Astrocyte (in vitro differentiated cells and primary cell): ENCODE measurements around the gene SLC23A3. TPM values are rescaled to one million over a fixed set of nuclear protein-coding genes. Genes with fewer than 3 reads are reported as not detected.

Source experiments
- DNase-seq: peaks from one replicate; pipeline ENCODE4 v3.0.0-alpha.2; 2010; ENCODE audit warnings: low read depth
- FAIRE-seq: peaks from 2 replicates; lab custom pipeline; 2011; peaks lifted over from hg19 to GRCh38; lab: Jason Lieb, UNC
- H2AFZ ChIP-seq: 2 replicates; pipeline ENCODE4 v1.6.0; 2012; ENCODE audit warnings: low read depth, low read length, inconsistent platforms
- H3K27ac ChIP-seq: 2 replicates; pipeline ENCODE4 v1.5.1; 2011; ENCODE audit warnings: low read depth, low read length, inconsistent platforms
- H3K27me3 ChIP-seq: 2 replicates; pipeline ENCODE4 v1.6.0; 2011; ENCODE audit warnings: low read length, inconsistent platforms; ENCODE audit not compliant: insufficient read depth
- H3K36me3 ChIP-seq: 2 replicates; pipeline ENCODE4 v1.5.1; 2011; ENCODE audit warnings: low read length, inconsistent platforms; ENCODE audit not compliant: insufficient read depth
- H3K4me1 ChIP-seq: 2 replicates; pipeline ENCODE4 v1.5.1; 2011; ENCODE audit warnings: low read length, inconsistent platforms; ENCODE audit not compliant: insufficient read depth
- H3K4me2 ChIP-seq: 2 replicates; pipeline ENCODE4 v1.6.0; 2012; ENCODE audit warnings: low read length, inconsistent platforms
- H3K4me3 ChIP-seq: 2 replicates; pipeline ENCODE4 v1.5.1; 2011; ENCODE audit warnings: low read depth, mild to moderate bottlenecking, low read length, inconsistent platforms; ENCODE audit not compliant: insufficient read depth
- H3K79me2 ChIP-seq: 2 replicates; pipeline ENCODE4 v1.6.0; 2012; ENCODE audit warnings: mild to moderate bottlenecking, low read length, inconsistent platforms; ENCODE audit not compliant: insufficient read depth
- H3K9ac ChIP-seq: 2 replicates; pipeline ENCODE4 v1.6.0; 2012; ENCODE audit warnings: mild to moderate bottlenecking, low read length, inconsistent platforms
- H3K9me3 ChIP-seq: 2 replicates; pipeline ENCODE4 v1.5.1; 2012; ENCODE audit warnings: low read depth, mild to moderate bottlenecking, low read length, inconsistent platforms; ENCODE audit not compliant: insufficient read depth
- H4K20me1 ChIP-seq: 2 replicates; pipeline ENCODE4 v1.6.0; 2012; ENCODE audit warnings: low read length, inconsistent platforms; ENCODE audit not compliant: insufficient read depth
- H3K27ac Mint-ChIP-seq: one replicate; pipeline ENCODE4 v1.8.0; 2021; ENCODE audit warnings: mild to moderate bottlenecking, mixed read lengths; ENCODE audit not compliant: unreplicated experiment
- H3K27me3 Mint-ChIP-seq: one replicate; pipeline ENCODE4 v1.8.0; 2021; ENCODE audit warnings: low read depth, mixed read lengths; ENCODE audit not compliant: unreplicated experiment
- H3K36me3 Mint-ChIP-seq: one replicate; pipeline ENCODE4 v1.8.0; 2021; ENCODE audit warnings: low read depth, mixed read lengths; ENCODE audit not compliant: unreplicated experiment
- H3K4me1 Mint-ChIP-seq: one replicate; pipeline ENCODE4 v1.8.0; 2021; ENCODE audit warnings: low read depth, mixed read lengths; ENCODE audit not compliant: unreplicated experiment
- H3K4me3 Mint-ChIP-seq: one replicate; pipeline ENCODE4 v1.8.0; 2021; ENCODE audit warnings: mild to moderate bottlenecking, moderate library complexity, mixed read lengths; ENCODE audit not compliant: unreplicated experiment
- H3K9me3 Mint-ChIP-seq: one replicate; pipeline ENCODE4 v1.8.0; 2021; ENCODE audit warnings: mild to moderate bottlenecking, mixed read lengths; ENCODE audit not compliant: unreplicated experiment
- CTCF ChIP-seq: IDR thresholded peaks from 2 replicates; pipeline ENCODE4 v1.5.1; 2011; ENCODE audit warnings: low read depth, mild to moderate bottlenecking, inconsistent platforms, low read length, moderate library complexity; ENCODE audit not compliant: insufficient read depth
- EZH2 ChIP-seq: IDR thresholded peaks from 2 replicates; pipeline ENCODE4 v1.6.1; 2012; ENCODE audit warnings: mild to moderate bottlenecking, low read length, inconsistent platforms; ENCODE audit not compliant: insufficient read depth
- total RNA-seq: library from RNA; stranded (reverse); gene quantifications from 2 replicates; pipeline ENCODE4 v1.2.1, GENCODE V29; 2021

The SLC23A3 gene
- total RNA-seq, 1 donor from 2014 or later, result 1.2 TPM

- no peaks in the 10 kb centered on the region for H3K9me3 ChIP-seq
- Mint-ChIP-seq H3K27me3 (no peaks in the 10 kb centered on the region), H3K4me3 (peak within 1 kb of the TSS; percentile 90), H3K9me3 (peaks cover 1% of the 10 kb centered on the region), H3K4me1 (peaks cover 14% of the 10 kb centered on the region), H3K36me3 (peaks cover 19% of the 10 kb centered on the region), H3K27ac (peak within 1 kb of the TSS; percentile 92)
- H2AFZ ChIP-seq, result peak within 1 kb of the TSS; percentile 87
- DNase-seq (peak; percentile 47), FAIRE-seq (no peak)
- H3K79me2 ChIP-seq, result peaks cover 43% of the 10 kb centered on the region
- H3K36me3 ChIP-seq, result peaks cover 13% of the 10 kb centered on the region
- peak within 1 kb of the TSS; percentile 94 for H3K27ac ChIP-seq
- peaks cover 32% of the 10 kb centered on the region for H4K20me1 ChIP-seq
- H3K4me3 ChIP-seq, result peak within 1 kb of the TSS; percentile 71
- H3K4me2 ChIP-seq, result peak within 1 kb of the TSS; percentile 96
- TF ChIP-seq EZH2 (no peak), CTCF (no peak)
- no peaks in the 10 kb centered on the region for H3K27me3 ChIP-seq
- H3K9ac ChIP-seq, result peak within 1 kb of the TSS; percentile 87
- H3K4me1 ChIP-seq, result peaks cover 23% of the 10 kb centered on the region
These were observed 7.2 kb upstream of the SLC23A3 start, which contains the start of gene CNPPD1 for GRCh38 chr2:219176818-219177551. Gene CNPPD1 (minus strand): TSS chr2:219176925. CDS start chr2:219176828, 97 bp downstream.

DNA sequence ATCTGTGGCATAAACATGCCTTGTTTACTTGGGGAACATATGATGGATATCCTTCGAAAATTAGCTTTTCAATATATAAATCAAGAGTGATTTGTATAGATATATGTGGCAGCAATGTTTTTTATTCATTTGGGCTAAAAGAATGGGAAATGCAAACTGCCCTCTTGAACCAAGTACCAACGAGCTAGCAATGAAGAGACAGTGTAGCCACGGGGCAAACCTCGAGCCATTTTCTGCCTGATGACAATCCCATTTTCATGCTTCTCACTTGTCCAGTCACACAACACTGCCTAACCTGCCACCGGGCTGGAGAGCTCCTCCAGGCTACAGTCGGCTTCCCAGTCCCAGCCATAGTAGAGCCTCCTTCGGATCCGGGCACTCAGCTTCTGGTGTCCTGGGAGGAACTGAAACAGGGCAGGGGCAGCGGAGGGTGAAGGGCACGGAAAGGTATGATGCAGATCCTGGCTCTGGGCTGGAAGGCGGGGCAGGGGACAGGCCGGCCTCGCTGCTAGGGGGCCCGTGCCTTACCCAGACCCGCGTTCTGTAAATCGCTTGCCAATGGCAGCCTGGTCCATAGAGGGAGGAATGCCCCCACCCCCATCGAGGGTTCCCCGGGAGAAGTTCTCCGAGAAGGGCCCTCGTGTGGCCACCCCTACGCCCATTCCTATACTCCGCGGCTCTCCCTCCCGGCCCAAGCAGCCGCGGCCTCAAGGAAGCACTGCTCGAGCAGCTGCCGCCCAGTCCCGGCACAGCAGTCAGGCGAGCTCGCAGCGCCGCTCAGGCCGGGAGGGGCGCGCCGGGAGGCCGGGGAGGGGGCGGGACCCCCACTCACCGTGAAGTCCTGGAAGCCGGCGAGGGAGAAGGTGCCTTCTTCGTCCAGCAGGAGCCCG is 6.3 kb upstream of the SLC23A3 start:
- H3K36me3 ChIP-seq, result peaks cover 7% of the 10 kb centered on the region
- TF ChIP-seq EZH2, result no peak
- no peak for TF ChIP-seq CTCF
- H3K9ac ChIP-seq, result peak overlapping the region; percentile 87
- Mint-ChIP-seq H3K9me3 (peaks cover 1% of the 10 kb centered on the region), H3K4me1 (peaks cover 18% of the 10 kb centered on the region), H3K36me3 (peaks cover 20% of the 10 kb centered on the region), H3K4me3 (peak overlapping the region; percentile 86), H3K27me3 (no peaks in the 10 kb centered on the region), H3K27ac (peak overlapping the region; percentile 77)
- H3K4me3 ChIP-seq, result peak overlapping the region; percentile 71
- H3K27ac ChIP-seq, result peak overlapping the region; percentile 94
- H2AFZ ChIP-seq, result peak overlapping the region; percentile 77
- H3K27me3 ChIP-seq, result no peaks in the 10 kb centered on the region
- H3K4me2 ChIP-seq, result peak overlapping the region; percentile 96
- DNase-seq (peak; percentile 16), FAIRE-seq (no peak)
- H3K9me3 ChIP-seq, result no peaks in the 10 kb centered on the region
- H3K4me1 ChIP-seq, result peaks cover 26% of the 10 kb centered on the region
- H4K20me1 ChIP-seq, result peaks cover 37% of the 10 kb centered on the region
- peaks cover 42% of the 10 kb centered on the region for H3K79me2 ChIP-seq
